Testis (tissue), 2 donors: ENCODE measurements around the gene CFAP61.

ENCODE experiments used
- CTCF ChIP-seq, 3 experiments: fragments of 450-650 bp in 2 of 3; fragments of 200-600 bp in 1 of 3; sonication (generic) in 1 of 3; IDR thresholded peaks; one replicate each; pipeline ENCODE4 v1.5.1; 2016 to 2019; ENCODE audit warnings: antibody characterized with exemption in 3 of 3, mild to moderate bottlenecking in 2 of 3, moderate library complexity in 1 of 3
- POLR2A ChIP-seq: fragments of 450-650 bp; IDR thresholded peaks from one replicate; pipeline ENCODE4 v1.6.1; 2017; ENCODE audit warnings: antibody characterized with exemption, mild to moderate bottlenecking, moderate library complexity

- TF ChIP-seq CTCF (IDR thresholded peaks at IDR 0.05) = no peak
- no peak for TF ChIP-seq POLR2A
These were observed 207.2 kb downstream of the CFAP61 start for GRCh38 chr20:20259533-20259932.
